Type B pancreatic cell (in vitro differentiated cells): ENCODE measurements around the gene KRTAP10-5. TPM values are rescaled to one million over a fixed set of nuclear protein-coding genes. Genes with fewer than 3 reads are reported as not detected.
"Not testable (repeated sequence)": the region's sequence is repeated elsewhere in the genome, so short reads cannot be mapped to it uniquely, and the experiment has no call there.

Source experiments
- DNase-seq: peaks from one replicate; pipeline ENCODE4 v3.0.0; 2021; ENCODE audit warnings: mixed read lengths; ENCODE audit not compliant: unreplicated experiment; ENCODE audit errors: extremely low spot score
- H3K27ac Mint-ChIP-seq: 2 replicates; pipeline ENCODE4 v1.8.0; 2021; ENCODE audit warnings: mild to moderate bottlenecking, mixed read lengths
- H3K27me3 Mint-ChIP-seq: 2 replicates; pipeline ENCODE4 v1.8.0; 2021; ENCODE audit warnings: mixed read lengths
- H3K36me3 Mint-ChIP-seq: 2 replicates; pipeline ENCODE4 v1.8.0; 2021; ENCODE audit warnings: mixed read lengths
- H3K4me1 Mint-ChIP-seq: one replicate; pipeline ENCODE4 v1.8.0; 2021; ENCODE audit warnings: mixed read lengths; ENCODE audit not compliant: unreplicated experiment
- H3K4me3 Mint-ChIP-seq: 2 replicates; pipeline ENCODE4 v1.8.0; 2021; ENCODE audit warnings: mild to moderate bottlenecking, mixed read lengths
- H3K9me3 Mint-ChIP-seq: 2 replicates; pipeline ENCODE4 v1.8.0; 2021; ENCODE audit warnings: mixed read lengths
- CTCF ChIP-seq: fragments of 200-600 bp; sonication (generic); conservative IDR thresholded peaks from 2 replicates; pipeline ENCODE4 v1.5.0; 2021; ENCODE audit warnings: antibody characterized with exemption, mild to moderate bottlenecking
- long read RNA-seq: library from polyadenylated mRNA; unstranded; transcript quantifications from one replicate; pipeline ENCODE4 v2.0.0, GENCODE V29; 2020
- total RNA-seq: library from RNA; stranded (reverse); gene quantifications from 2 replicates; pipeline ENCODE4 v1.2.1, GENCODE V29; 2021; ENCODE audit warnings: low replicate concordance

The KRTAP10-5 gene, protein sequence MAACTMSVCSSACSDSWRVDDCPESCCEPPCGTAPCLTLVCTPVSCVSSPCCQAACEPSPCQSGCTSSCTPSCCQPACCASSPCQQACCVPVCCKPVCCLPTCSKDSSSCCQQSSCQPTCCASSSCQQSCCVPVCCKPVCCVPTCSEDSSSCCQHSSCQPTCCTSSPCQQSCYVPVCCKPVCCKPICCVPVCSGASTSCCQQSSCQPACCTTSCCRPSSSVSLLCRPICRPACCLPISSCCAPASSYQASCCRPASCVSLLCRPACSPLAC
- not detected in 2 replicates for total RNA-seq
- long read RNA-seq: 0 reads

GRCh38 chr21:44580231-44580821, at the start of gene KRTAP10-5:
KRTAP10-5 (minus strand) TSS chr21:44580604; CDS start chr21:44580578, 26 bp downstream.
- H3K27me3 Mint-ChIP-seq: peaks cover 15% of the 10 kb centered on the region
- not testable (repeated sequence) for H3K9me3 Mint-ChIP-seq, DNase-seq, H3K36me3 Mint-ChIP-seq, H3K4me3 Mint-ChIP-seq, H3K27ac Mint-ChIP-seq, H3K4me1 Mint-ChIP-seq

DNA sequence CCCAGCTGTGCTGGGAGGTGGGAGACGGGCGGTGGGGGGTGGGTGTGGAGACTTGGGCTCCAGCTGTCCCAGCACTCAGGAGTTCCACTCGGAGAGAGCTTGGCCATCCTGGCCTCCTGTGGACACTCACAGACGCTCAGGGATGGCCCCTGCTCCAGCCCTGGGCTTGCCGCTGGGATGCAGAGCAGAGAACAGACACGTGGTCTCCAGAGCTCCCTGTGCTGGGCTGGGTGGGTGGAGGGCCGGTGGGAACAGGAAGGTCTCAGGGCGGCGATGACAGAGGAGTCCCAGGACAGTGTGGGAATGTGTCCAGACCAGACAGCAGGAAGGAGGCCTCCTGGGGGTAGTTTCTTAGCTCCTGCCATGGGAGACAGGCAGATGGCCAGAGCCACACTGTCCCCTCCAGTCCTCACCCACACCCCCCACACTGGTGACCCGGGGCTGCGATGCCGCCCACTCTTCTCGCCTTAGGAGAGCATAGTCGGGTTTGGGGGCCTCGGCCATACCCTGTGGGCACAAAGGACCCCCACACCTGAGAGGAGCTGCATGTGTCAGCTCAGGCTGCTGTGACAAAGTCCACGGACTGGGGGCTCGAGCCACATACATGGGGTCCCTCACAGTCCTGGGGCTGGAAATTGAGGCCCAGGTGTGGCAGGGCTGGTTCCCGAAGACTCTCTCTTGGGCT, 48.4 kb upstream of the KRTAP10-5 start:
- Mint-ChIP-seq H3K27me3 (peaks cover 3% of the 10 kb centered on the region), H3K36me3 (no peaks in the 10 kb centered on the region), H3K4me3 (no peak overlapping the region), H3K4me1 (no peaks in the 10 kb centered on the region), H3K27ac (no peak overlapping the region), H3K9me3 (peaks cover 27% of the 10 kb centered on the region)
- DNase-seq: no peak
- no peak for TF ChIP-seq CTCF

- H3K27me3 Mint-ChIP-seq, H3K4me3 Mint-ChIP-seq, H3K4me1 Mint-ChIP-seq, DNase-seq, H3K27ac Mint-ChIP-seq, H3K36me3 Mint-ChIP-seq: not testable (repeated sequence)
- H3K9me3 Mint-ChIP-seq: peaks cover 33% of the 10 kb centered on the region
Measured at GRCh38 chr21:44627831-44628233, 47.4 kb upstream of the KRTAP10-5 start.

DNA sequence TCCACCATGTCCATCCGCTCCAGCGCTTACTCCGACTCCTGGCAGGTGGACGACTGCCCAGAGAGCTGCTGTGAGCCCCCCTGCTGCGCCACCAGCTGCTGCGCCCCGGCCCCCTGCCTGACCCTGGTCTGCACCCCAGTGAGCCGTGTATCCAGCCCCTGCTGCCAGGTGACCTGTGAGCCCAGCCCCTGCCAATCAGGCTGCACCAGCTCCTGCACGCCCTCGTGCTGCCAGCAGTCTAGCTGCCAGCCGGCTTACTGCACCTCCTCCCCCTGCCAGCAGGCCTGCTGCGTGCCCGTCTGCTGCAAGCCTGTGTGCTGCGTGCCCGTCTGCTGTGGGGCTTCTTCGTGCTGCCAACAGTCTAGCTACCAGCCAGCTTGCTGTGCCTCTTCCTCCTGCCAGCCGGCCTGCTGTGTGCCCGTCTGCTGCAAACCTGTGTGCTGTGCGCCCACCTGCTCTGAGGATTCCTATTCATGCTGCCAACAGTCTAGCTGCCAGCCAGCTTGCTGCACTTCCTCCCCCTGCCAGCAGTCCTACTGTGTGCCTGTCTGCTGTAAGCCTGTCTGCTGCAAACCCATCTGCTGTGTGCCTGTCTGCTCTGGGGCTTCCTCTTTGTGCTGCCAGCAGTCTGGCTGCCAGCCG, 46.9 kb upstream of the KRTAP10-5 start:
- H3K9me3 Mint-ChIP-seq: peaks cover 32% of the 10 kb centered on the region
- H3K4me3 Mint-ChIP-seq, H3K27ac Mint-ChIP-seq, H3K27me3 Mint-ChIP-seq, H3K36me3 Mint-ChIP-seq, H3K4me1 Mint-ChIP-seq, DNase-seq: not testable (repeated sequence)

DNA sequence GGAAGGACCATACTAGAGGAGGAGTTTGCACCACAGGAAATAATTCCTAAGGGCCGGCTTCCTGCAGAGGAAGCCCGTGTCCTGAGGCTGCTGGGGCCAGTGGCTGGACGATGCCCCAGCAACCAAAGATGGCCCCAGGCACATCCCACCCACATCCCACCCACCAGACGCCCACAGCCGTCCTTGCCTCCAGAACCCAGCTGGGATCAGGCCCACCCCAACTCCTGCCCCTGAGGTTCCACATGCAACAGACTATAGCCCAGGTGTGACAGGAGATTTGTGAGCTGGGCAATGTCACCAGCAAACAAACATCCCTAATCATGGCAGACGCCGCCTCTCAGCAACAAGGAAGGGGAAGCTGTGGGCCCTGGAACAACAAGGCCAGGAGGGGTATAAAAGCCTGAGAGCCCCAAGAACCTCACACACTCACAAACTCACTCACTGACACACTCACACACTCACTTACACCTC, 46.3 kb upstream of the KRTAP10-5 start, which contains the start of gene KRTAP10-9:
Gene KRTAP10-9, plus strand, starts transcription at position 421 of the 471 bp plus-strand sequence. CDS start 79 bp downstream, outside the sequence.
- Mint-ChIP-seq H3K27ac (no peak within 1 kb of the TSS), H3K27me3 (no peaks in the 10 kb centered on the region), H3K36me3 (no peaks in the 10 kb centered on the region), H3K4me3 (no peak within 1 kb of the TSS), H3K4me1 (no peaks in the 10 kb centered on the region), H3K9me3 (peaks cover 26% of the 10 kb centered on the region)
- TF ChIP-seq CTCF: no peak
- DNase-seq: no peak

GRCh38 chr21:44626262-44626661, 45.9 kb upstream of the KRTAP10-5 start:
- DNase-seq: no peak
- Mint-ChIP-seq H3K36me3 (no peaks in the 10 kb centered on the region), H3K27ac (no peak overlapping the region), H3K4me1 (no peaks in the 10 kb centered on the region), H3K4me3 (no peak overlapping the region), H3K27me3 (no peaks in the 10 kb centered on the region), H3K9me3 (peaks cover 22% of the 10 kb centered on the region)
- TF ChIP-seq CTCF: no peak
